CD4-positive, alpha-beta memory T cell (primary cell): ENCODE data around the gene MIP. TPM values are rescaled to one million over a fixed set of nuclear protein-coding genes. Genes with fewer than 3 reads are reported as not detected.

Experiments
- CTCF ChIA-PET: fragments of 350-600 bp; sonication (Branson Sonifier 250); formaldehyde crosslinking; loops from one replicate; lab custom pipeline; 2021; ENCODE audit warnings: inconsistent platforms; ENCODE audit not compliant: partially characterized antibody; lab: Charles Lee
- POLR2A ChIA-PET: fragments of 350-600 bp; sonication (Branson Sonifier 250); formaldehyde crosslinking; loops from one replicate; lab custom pipeline; 2021; ENCODE audit not compliant: partially characterized antibody; lab: Charles Lee
- DNase-seq, 5 donors: peaks; one replicate each; pipeline versions ENCODE4 v3.0.0 to v3.0.0-alpha.2; 2020 to 2022; ENCODE audit warnings: mixed read lengths in 1 of 5
- H3K27ac ChIP-seq: one replicate; pipeline ENCODE4 v1.7.0; 2013; ENCODE audit warnings: low read depth, low read length
- H3K27me3 ChIP-seq: 2 replicates; pipeline ENCODE4 v1.7.0; 2013; ENCODE audit warnings: mild to moderate bottlenecking, low read length, moderate library complexity; ENCODE audit not compliant: insufficient read depth
- H3K36me3 ChIP-seq: 2 replicates; pipeline ENCODE4 v1.7.0; 2013; ENCODE audit warnings: mild to moderate bottlenecking, low read length, moderate library complexity; ENCODE audit not compliant: insufficient read depth
- H3K4me1 ChIP-seq: 2 replicates; pipeline ENCODE4 v1.7.0; 2013; ENCODE audit warnings: mild to moderate bottlenecking, low read length, moderate library complexity; ENCODE audit not compliant: insufficient read depth
- H3K4me3 ChIP-seq, 2 donors: one replicate each; pipeline ENCODE4 v1.7.0; 2013; ENCODE audit warnings: low read length in 2 of 2, mild to moderate bottlenecking in 1 of 2
- H3K9me3 ChIP-seq, 2 donors: one replicate each; pipeline ENCODE4 v1.7.0; 2013; ENCODE audit warnings: low read length in 2 of 2, control low read depth in 1 of 2; ENCODE audit not compliant: control insufficient read depth in 1 of 2
- H3K27ac Mint-ChIP-seq, 7 donors: one replicate each; pipeline ENCODE4 v1.8.0; 2020 to 2021; ENCODE audit warnings: mixed read lengths in 7 of 7, mild to moderate bottlenecking in 6 of 7, inconsistent platforms in 3 of 7, moderate library complexity in 3 of 7
- H3K27me3 Mint-ChIP-seq, 2 donors: one replicate each; pipeline ENCODE4 v1.8.0; 2020 to 2021; ENCODE audit warnings: mixed read lengths in 2 of 2
- H3K36me3 Mint-ChIP-seq, 2 donors: one replicate each; pipeline ENCODE4 v1.8.0; 2020 to 2021; ENCODE audit warnings: mixed read lengths in 2 of 2, inconsistent platforms in 1 of 2, mild to moderate bottlenecking in 1 of 2
- H3K4me1 Mint-ChIP-seq, 4 donors: one replicate each; pipeline ENCODE4 v1.8.0; 2020 to 2021; ENCODE audit warnings: mixed read lengths in 4 of 4, mild to moderate bottlenecking in 1 of 4
- H3K4me3 Mint-ChIP-seq, 8 donors: one replicate each; pipeline ENCODE4 v1.8.0; 2020 to 2021; ENCODE audit warnings: mixed read lengths in 8 of 8, mild to moderate bottlenecking in 7 of 8, moderate library complexity in 6 of 8, inconsistent platforms in 3 of 8
- H3K9me3 Mint-ChIP-seq, 8 donors: one replicate each; pipeline ENCODE4 v1.8.0; 2020 to 2021; ENCODE audit warnings: mixed read lengths in 8 of 8, mild to moderate bottlenecking in 5 of 8, inconsistent platforms in 3 of 8, moderate library complexity in 1 of 8
- intact Hi-C: fragments of 100-400 bp; cut with micrococcal nuclease; formaldehyde crosslinking; loops from one replicate; pipeline ENCODE4 v1.15.1; 2023
- polyA plus RNA-seq, 2 donors: library from polyadenylated mRNA; unstranded; fragments of 300-500 nt; fragmentation: Illumina TruSeq; gene quantifications; one replicate each; pipeline ENCODE4 v1.2.3, GENCODE V29; 2021
- total RNA-seq, 2 experiments: library from RNA; stranded (reverse); gene quantifications; one replicate each; pipeline ENCODE4 v1.2.3, GENCODE V29; 2021

The MIP gene
- total and polyA plus RNA-seq, 4 experiments from 2014 or later = 0.09 to 0.32 TPM; not detected in 2

- H3K9me3 ChIP-seq = no peaks in the 10 kb centered on the region
- H3K9me3 Mint-ChIP-seq = no peaks in the 10 kb centered on the region
- H3K4me1 Mint-ChIP-seq = peaks cover 14 to 44% (median 26%) of the 10 kb centered on the region in 4 donors
- DNase-seq = peak; percentile 94 to 96 (median 95)
- no peaks in the 10 kb centered on the region for H3K27me3 Mint-ChIP-seq
- H3K36me3 ChIP-seq = peaks cover 2% of the 10 kb centered on the region
- peak within 1 kb of the TSS; percentile 94 to 99 (median 98) for H3K27ac Mint-ChIP-seq
- POLR2A ChIA-PET = interaction anchor here (0.7 to 4.6 kb wide), 26 partner anchors 10 to 539 kb away, joined by 3 to 24 read pairs (median 4); partner anchors contain the start of genes ANKRD52, CNPY2, COQ10A and ESYT1
- H3K4me3 ChIP-seq = peak within 1 kb of the TSS; percentile 90 to 98
- intact Hi-C loops = loop anchor here (1.0 to 10.0 kb wide), 10 partner anchors 19 to 734 kb away; partner anchors contain the start of genes COQ10A, CS, GLS2 and RNF41
- peak within 1 kb of the TSS; percentile 93 to 98 (median 96) for H3K4me3 Mint-ChIP-seq
- H3K4me1 ChIP-seq = peaks cover 26% of the 10 kb centered on the region
- CTCF ChIA-PET = interaction anchor here (0.7 to 1.9 kb wide), 5 partner anchors 152 to 350 kb away, joined by 3 to 7 read pairs (median 4); partner anchors contain the start of genes RNF41, SMARCC2 and ZC3H10
- peaks cover 4 to 20% of the 10 kb centered on the region in 2 donors for H3K36me3 Mint-ChIP-seq
- no peaks in the 10 kb centered on the region for H3K27me3 ChIP-seq
- H3K27ac ChIP-seq = peak within 1 kb of the TSS; percentile 73
These were observed 14.0 kb upstream of the MIP start, which contains the start of gene SPRYD4 for GRCh38 chr12:56468216-56469006. SPRYD4 (plus strand) TSS chr12:56468578; CDS start chr12:56468592, 14 bp downstream.

GRCh38 chr12:56462565-56462964 lies 8.1 kb upstream of the MIP start:
- H3K27ac Mint-ChIP-seq = no peak overlapping the region
- no peaks in the 10 kb centered on the region for H3K27me3 Mint-ChIP-seq
- ChIA-PET POLR2A (interaction anchor here (0.7 to 2.4 kb wide), 5 partner anchors 13 to 240 kb away, joined by 4 to 20 read pairs (median 10); partner anchors contain the start of genes CNPY2, COQ10A, IL23A and RNF41), CTCF (interaction anchor here (0.9 to 3.8 kb wide), 14 partner anchors 13 to 270 kb away, joined by 3 to 37 read pairs (median 16); partner anchors contain the start of genes ANKRD52, CNPY2, COQ10A and IL23A)
- no peaks in the 10 kb centered on the region for H3K9me3 Mint-ChIP-seq
- H3K4me1 Mint-ChIP-seq = peaks cover 2 to 9% (median 5%) of the 10 kb centered on the region in 4 donors
- H3K4me3 ChIP-seq = no peak overlapping the region
- DNase-seq = no peak
- H3K36me3 Mint-ChIP-seq = no peaks in the 10 kb centered on the region
- H3K9me3 ChIP-seq = no peaks in the 10 kb centered on the region
- H3K27me3 ChIP-seq = no peaks in the 10 kb centered on the region
- peaks cover 8% of the 10 kb centered on the region for H3K4me1 ChIP-seq
- intact Hi-C loops = loop anchor here (10.0 kb wide), 1 partner anchor 728 kb away; no protein-coding TSS in a partner anchor
- no peak overlapping the region for H3K4me3 Mint-ChIP-seq
- no peaks in the 10 kb centered on the region for H3K36me3 ChIP-seq
- H3K27ac ChIP-seq = no peak overlapping the region

GRCh38 chr12:56461235-56462159 lies 7.0 kb upstream of the MIP start:
- Mint-ChIP-seq H3K4me1 (peaks cover 2 to 5% (median 5%) of the 10 kb centered on the region in 4 donors), H3K36me3 (no peaks in the 10 kb centered on the region), H3K27ac (no peak overlapping the region), H3K27me3 (no peaks in the 10 kb centered on the region), H3K9me3 (no peaks in the 10 kb centered on the region), H3K4me3 (no peak overlapping the region)
- Histone ChIP-seq H3K4me1 (peaks cover 8% of the 10 kb centered on the region), H3K27me3 (no peaks in the 10 kb centered on the region), H3K4me3 (no peak overlapping the region), H3K36me3 (no peaks in the 10 kb centered on the region), H3K9me3 (no peaks in the 10 kb centered on the region), H3K27ac (no peak overlapping the region)
- ChIA-PET POLR2A (interaction anchor here (0.8 to 2.3 kb wide), 4 partner anchors 123 to 343 kb away, joined by 3 to 7 read pairs (median 4); partner anchors contain the start of genes IL23A and ZC3H10), CTCF (interaction anchor here (0.6 to 3.8 kb wide), 11 partner anchors 12 to 272 kb away, joined by 3 to 26 read pairs (median 5); partner anchors contain the start of genes COQ10A, IL23A, PAN2 and STAT2)
- no peak for DNase-seq
- intact Hi-C loops = loop anchor here (10.0 kb wide), 1 partner anchor 727 kb away; no protein-coding TSS in a partner anchor

- no peak overlapping the region for H3K4me3 ChIP-seq
- Mint-ChIP-seq H3K4me1 (no peaks in the 10 kb centered on the region), H3K9me3 (no peaks in the 10 kb centered on the region), H3K36me3 (no peaks in the 10 kb centered on the region), H3K4me3 (no peak overlapping the region), H3K27me3 (no peaks in the 10 kb centered on the region), H3K27ac (no peak overlapping the region)
- no peaks in the 10 kb centered on the region for H3K4me1 ChIP-seq
- DNase-seq = no peak
- intact Hi-C loops = no loop called here
- no peak overlapping the region for H3K27ac ChIP-seq
- CTCF ChIA-PET = no interaction called here
- no peaks in the 10 kb centered on the region for H3K9me3 ChIP-seq
- no peaks in the 10 kb centered on the region for H3K36me3 ChIP-seq
- POLR2A ChIA-PET = interaction anchor here (1.4 to 2.1 kb wide), 2 partner anchors 9 to 10 kb away, joined by 4 read pairs; partner anchors contain the start of gene TIMELESS
- no peaks in the 10 kb centered on the region for H3K27me3 ChIP-seq
These were observed 3.4 kb upstream of the MIP start for GRCh38 chr12:56457817-56458216.

GRCh38 chr12:56451147-56451546 lies 3.3 kb downstream of the MIP start:
- Histone ChIP-seq H3K9me3 (no peaks in the 10 kb centered on the region), H3K4me3 (no peak overlapping the region), H3K27me3 (no peaks in the 10 kb centered on the region), H3K36me3 (no peaks in the 10 kb centered on the region), H3K4me1 (peaks cover 7% of the 10 kb centered on the region), H3K27ac (no peak overlapping the region)
- no peak for DNase-seq
- Mint-ChIP-seq H3K4me3 (no peak overlapping the region), H3K4me1 (peaks cover 11 to 28% (median 16%) of the 10 kb centered on the region in 4 donors), H3K36me3 (no peaks in the 10 kb centered on the region), H3K9me3 (peaks cover 0 to 3% (median 0%) of the 10 kb centered on the region in 8 donors), H3K27ac (peak overlapping the region in 2 of 7 donors; percentile 18 to 24), H3K27me3 (no peaks in the 10 kb centered on the region)
- ChIA-PET CTCF (interaction anchor here (1.1 to 3.8 kb wide), 2 partner anchors 13 kb away, joined by 4 to 34 read pairs; no protein-coding TSS in a partner anchor), POLR2A (interaction anchor here (0.6 kb wide), 1 partner anchor 21 kb away, joined by 4 read pairs; no protein-coding TSS in a partner anchor)
- intact Hi-C loops = no loop called here

GRCh38 chr12:56450241-56450640 lies 4.2 kb downstream of the MIP start:
- Mint-ChIP-seq H3K27ac (peak overlapping the region in 4 of 7 donors; percentile 75 to 97 (median 96)), H3K9me3 (peaks cover 0 to 3% (median 0%) of the 10 kb centered on the region in 8 donors), H3K27me3 (no peaks in the 10 kb centered on the region), H3K4me1 (peaks cover 11 to 28% (median 16%) of the 10 kb centered on the region in 4 donors), H3K4me3 (peak overlapping the region in 6 of 8 donors; percentile 35 to 94 (median 92)), H3K36me3 (no peaks in the 10 kb centered on the region)
- Histone ChIP-seq H3K4me1 (peaks cover 7% of the 10 kb centered on the region), H3K36me3 (no peaks in the 10 kb centered on the region), H3K27ac (no peak overlapping the region), H3K9me3 (no peaks in the 10 kb centered on the region), H3K4me3 (no peak overlapping the region), H3K27me3 (no peaks in the 10 kb centered on the region)
- intact Hi-C loops = no loop called here
- POLR2A ChIA-PET = interaction anchor here (0.6 to 2.9 kb wide), 12 partner anchors 13 to 979 kb away, joined by 3 to 31 read pairs (median 11); partner anchors contain the start of genes CNPY2, COQ10A, IL23A and RNF41
- DNase-seq = no peak
- CTCF ChIA-PET = interaction anchor here (0.7 to 3.8 kb wide), 5 partner anchors 11 to 332 kb away, joined by 3 to 34 read pairs (median 4); partner anchors contain the start of genes STAT2 and ZC3H10
